PFSK-1 (cell line): ENCODE measurements around the gene PEAK1.

Source experiments
- FOXP2 ChIP-seq: optimal IDR thresholded peaks from 2 replicates; pipeline ENCODE3; 2011; ENCODE audit warnings: borderline replicate concordance, control low read depth, inconsistent platforms; ENCODE audit not compliant: insufficient read depth; ENCODE audit errors: extremely low read length, extremely low read depth
- POLR2AphosphoS5 ChIP-seq: IDR thresholded peaks from 2 replicates; pipeline ENCODE4 v1.6.1; 2012; ENCODE audit warnings: low read depth, mild to moderate bottlenecking, control low read depth, low read length, moderate library complexity
- REST ChIP-seq, 2 experiments: IDR thresholded peaks; 2 replicates each; pipeline versions ENCODE4 v1.6.1 to v1.8.0; 2011 to 2012; ENCODE audit warnings: low read depth in 2 of 2, low read length in 2 of 2, control low read depth in 1 of 2, inconsistent platforms in 1 of 2, mild to moderate bottlenecking in 1 of 2, moderate library complexity in 1 of 2; ENCODE audit not compliant: insufficient read depth in 1 of 2
- SIN3A ChIP-seq: IDR thresholded peaks from 2 replicates; pipeline ENCODE4 v1.6.1; 2012; ENCODE audit warnings: mild to moderate bottlenecking, low read length, moderate library complexity, borderline replicate concordance; ENCODE audit not compliant: insufficient read depth
- TAF1 ChIP-seq: IDR thresholded peaks from 2 replicates; pipeline ENCODE4 v1.6.1; 2012; ENCODE audit warnings: low read length, control low read depth, borderline replicate concordance; ENCODE audit not compliant: insufficient read depth

GRCh38 chr15:77454265-77454664, 34.4 kb upstream of the PEAK1 start:
- TF ChIP-seq POLR2AphosphoS5, result no peak
- no peak for TF ChIP-seq SIN3A
- TF ChIP-seq TAF1, result no peak
- no peak for TF ChIP-seq REST (IDR thresholded peaks at IDR 0.05; ENCODE audit: insufficient read depth in 1 of 2, low read depth in 2 of 2, low read length in 2 of 2)
- TF ChIP-seq FOXP2, result no peak
